Measurements from ENCODE around the gene TMEM17. TPM values are rescaled to one million over a fixed set of nuclear protein-coding genes. Genes with fewer than 3 reads are reported as not detected.

Gene TMEM17
- total RNA-seq, 2 donors from 2014 or later = 0.90 to 1.2 TPM

GRCh38 chr2:62460175-62460574 lies 45.8 kb downstream of the TMEM17 start:
- Histone ChIP-seq H3K27me3 (no peaks in the 10 kb centered on the region), H3K4me3 (no peak overlapping the region), H3K9me3 (no peaks in the 10 kb centered on the region), H3K36me3 (no peaks in the 10 kb centered on the region), H3K27ac (no peak overlapping the region), H3K4me1 (peaks cover 0 to 14% of the 10 kb centered on the region in 2 donors)
- TF ChIP-seq CTCF (IDR thresholded peaks at IDR 0.05) = no peak
- DNase-seq (ENCODE audit: low spot score) = no peak

GRCh38 chr2:62459672-62460071 lies 46.3 kb downstream of the TMEM17 start:
- DNase-seq (ENCODE audit: low spot score) = no peak

GRCh38 chr2:62459106-62459505 lies 46.9 kb downstream of the TMEM17 start:
- Histone ChIP-seq H3K9me3 (no peaks in the 10 kb centered on the region), H3K27me3 (no peaks in the 10 kb centered on the region), H3K27ac (no peak overlapping the region), H3K4me3 (no peak overlapping the region), H3K4me1 (peaks cover 0 to 14% of the 10 kb centered on the region in 2 donors), H3K36me3 (no peaks in the 10 kb centered on the region)
- no peak for TF ChIP-seq CTCF (IDR thresholded peaks at IDR 0.05)
- DNase-seq (ENCODE audit: low spot score) = no peak

More at GRCh38 chr2:62459672-62460071, 46.3 kb downstream of the TMEM17 start:
- Histone ChIP-seq H3K9me3 (no peaks in the 10 kb centered on the region), H3K4me1 (peaks cover 0 to 14% of the 10 kb centered on the region in 2 donors), H3K27ac (no peak overlapping the region), H3K4me3 (no peak overlapping the region), H3K36me3 (no peaks in the 10 kb centered on the region), H3K27me3 (no peaks in the 10 kb centered on the region)
- no peak for TF ChIP-seq CTCF (IDR thresholded peaks at IDR 0.05)

- Histone ChIP-seq H3K27ac (peak overlapping the region in 1 of 2 donors; percentile 57), H3K4me3 (no peak overlapping the region), H3K36me3 (no peaks in the 10 kb centered on the region), H3K27me3 (no peaks in the 10 kb centered on the region), H3K9me3 (no peaks in the 10 kb centered on the region), H3K4me1 (peaks cover 0 to 14% of the 10 kb centered on the region in 2 donors)
- no peak for TF ChIP-seq CTCF (IDR thresholded peaks at IDR 0.05)
- no peak for DNase-seq (ENCODE audit: low spot score)
Observed at GRCh38 chr2:62458671-62459081, 47.3 kb downstream of the TMEM17 start.

- Histone ChIP-seq H3K27ac (peak overlapping the region in 1 of 2 donors; percentile 57), H3K4me1 (peaks cover 0 to 14% of the 10 kb centered on the region in 2 donors), H3K4me3 (no peak overlapping the region), H3K36me3 (no peaks in the 10 kb centered on the region), H3K27me3 (no peaks in the 10 kb centered on the region), H3K9me3 (no peaks in the 10 kb centered on the region)
- DNase-seq (ENCODE audit: low spot score) = no peak
- TF ChIP-seq CTCF (IDR thresholded peaks at IDR 0.05) = no peak
Observed at GRCh38 chr2:62458206-62458641, 47.8 kb downstream of the TMEM17 start.

- Histone ChIP-seq H3K27me3 (no peaks in the 10 kb centered on the region), H3K4me1 (peaks cover 0 to 14% of the 10 kb centered on the region in 2 donors), H3K4me3 (peak overlapping the region; percentile 40 to 66), H3K9me3 (no peaks in the 10 kb centered on the region), H3K36me3 (no peaks in the 10 kb centered on the region), H3K27ac (peak overlapping the region; percentile 57 to 80)
- TF ChIP-seq CTCF (IDR thresholded peaks at IDR 0.05) = no peak
- DNase-seq (ENCODE audit: low spot score) = no peak
Observed at GRCh38 chr2:62457556-62457955, 48.4 kb downstream of the TMEM17 start.

Measured in right atrium auricular region (tissue), 2 donors.